GF-D8 (cell line): Measurements from ENCODE around the gene ZDHHC11B.
"Not testable (repeated sequence)": the region's sequence is repeated elsewhere in the genome, so short reads cannot be mapped to it uniquely, and the experiment has no call there.

Experiments used
- DNase-seq: peaks from one replicate; lab custom pipeline; 2025; lab: John Stamatoyannopoulos, UW

ZDHHC11B gene

GRCh38 chr5:714215-715118 lies 70.1 kb downstream of the ZDHHC11B start:
- not testable (repeated sequence) for DNase-seq

DNA sequence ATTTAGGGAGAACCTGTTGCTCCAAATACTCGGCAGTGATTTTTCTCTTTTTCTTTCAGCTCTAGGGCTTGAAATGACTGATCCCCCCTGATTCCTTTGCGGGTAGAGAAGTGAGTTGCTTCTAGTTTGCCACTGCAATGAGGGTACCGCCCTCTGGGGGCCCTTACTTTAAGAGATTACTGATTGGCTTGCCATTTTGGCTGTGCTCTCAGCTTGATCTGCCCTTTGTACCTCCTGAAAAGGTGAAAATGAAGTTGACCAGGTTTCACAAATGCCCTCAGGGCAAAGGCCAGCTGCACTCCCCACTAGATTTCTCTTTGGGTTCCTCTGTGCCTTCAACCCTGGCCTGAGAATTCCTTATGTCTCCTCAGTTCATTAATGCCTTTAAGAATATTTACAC lies 70.8 kb downstream of the ZDHHC11B start:
- DNase-seq, result not testable (repeated sequence)

GRCh38 chr5:708848-709517 lies 75.5 kb downstream of the ZDHHC11B start:
- not testable (repeated sequence) for DNase-seq

- DNase-seq, result not testable (repeated sequence)
These were observed 76.2 kb downstream of the ZDHHC11B start for GRCh38 chr5:708374-708773.

- DNase-seq, result peak; percentile 80
These were observed 78.4 kb downstream of the ZDHHC11B start for GRCh38 chr5:706127-706526.

DNA sequence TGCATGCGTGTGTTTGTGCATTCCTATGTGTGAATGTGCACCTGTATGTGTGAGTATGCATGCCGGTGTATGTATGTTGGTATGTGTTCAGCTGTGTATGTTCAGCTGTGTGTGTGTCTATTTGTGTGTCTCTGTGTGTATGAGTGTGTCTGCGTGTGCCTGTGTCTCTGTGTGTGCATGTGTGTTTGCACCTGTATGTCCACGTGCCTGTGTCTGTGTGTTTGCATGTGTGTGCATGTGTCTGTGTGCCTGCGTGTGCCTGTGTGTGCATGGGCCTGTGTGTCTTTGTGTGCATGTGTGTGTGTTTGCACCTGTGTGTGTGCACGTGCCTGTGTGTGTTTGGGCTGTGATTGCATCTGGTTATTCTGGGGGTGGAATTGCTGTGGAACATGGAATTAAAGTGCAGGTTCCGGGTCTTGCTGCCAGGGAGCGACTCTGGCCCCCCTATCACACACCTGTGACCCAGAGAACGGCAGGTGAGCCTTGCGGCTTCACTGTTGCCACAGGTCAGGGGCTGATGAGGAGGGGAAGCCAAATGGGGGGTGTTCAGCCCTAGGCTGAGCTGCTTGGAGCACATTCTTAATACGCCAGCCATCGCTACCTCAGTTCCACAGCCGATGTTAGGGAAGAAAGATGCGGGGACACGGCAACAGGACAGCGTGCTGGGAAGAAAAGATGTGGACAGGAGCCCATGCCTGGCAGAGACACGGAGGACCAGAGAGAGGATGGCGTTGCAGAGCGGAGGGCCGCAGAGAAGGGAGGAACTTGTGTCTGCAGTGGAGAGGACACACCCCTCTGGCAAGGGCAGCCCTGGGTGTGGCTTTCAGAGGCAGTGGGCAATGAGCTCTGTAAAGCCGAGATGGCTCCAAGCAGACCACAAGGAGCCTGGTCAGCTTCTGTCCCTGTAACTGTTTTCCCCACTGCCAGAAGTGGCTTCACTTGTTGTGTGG lies 87.5 kb downstream of the ZDHHC11B start:
- DNase-seq, result not testable (repeated sequence)

DNA sequence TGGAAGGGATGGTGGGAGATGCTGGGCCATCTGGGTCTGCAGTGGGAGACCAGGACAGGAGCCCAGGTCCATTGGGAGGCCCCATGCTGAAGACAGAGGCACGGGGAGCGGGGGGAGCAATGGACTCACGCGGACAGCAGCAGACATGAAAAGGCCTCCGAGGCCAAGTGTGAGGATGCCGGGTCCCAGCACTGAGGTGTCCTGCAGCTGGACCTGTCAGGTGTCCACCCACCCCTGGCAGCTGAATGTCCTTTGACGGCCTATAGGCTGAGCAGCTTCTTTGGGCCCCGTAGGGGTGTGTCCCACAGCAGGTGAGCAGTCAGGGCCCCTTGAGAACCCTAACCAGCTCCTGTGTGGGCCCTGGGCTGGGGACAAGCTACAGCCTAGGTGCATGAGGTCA lies 88.3 kb downstream of the ZDHHC11B start:
- DNase-seq, result not testable (repeated sequence)

DNA sequence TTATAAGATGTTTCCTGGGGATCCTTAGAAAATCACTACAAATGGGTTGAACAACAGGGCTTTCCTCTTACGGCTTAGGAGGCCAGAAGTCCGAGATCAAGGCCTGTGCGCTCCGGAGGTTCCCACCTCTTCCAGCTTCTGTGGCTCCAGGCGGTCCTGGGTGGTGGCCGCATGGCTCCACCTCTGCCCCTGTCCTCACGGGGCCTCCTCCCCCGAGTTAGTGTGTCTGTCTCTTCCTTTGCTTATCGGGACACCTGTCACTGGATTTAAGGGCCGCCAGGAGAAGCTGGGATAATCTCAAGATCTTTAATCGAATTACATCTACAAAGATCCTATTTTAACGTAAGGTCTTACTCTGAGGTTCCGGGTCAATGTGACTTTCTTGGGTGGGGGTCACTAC lies 89.1 kb downstream of the ZDHHC11B start:
- not testable (repeated sequence) for DNase-seq

GRCh38 chr5:694042-694431 lies 90.5 kb downstream of the ZDHHC11B start:
- DNase-seq, result not testable (repeated sequence)

DNA sequence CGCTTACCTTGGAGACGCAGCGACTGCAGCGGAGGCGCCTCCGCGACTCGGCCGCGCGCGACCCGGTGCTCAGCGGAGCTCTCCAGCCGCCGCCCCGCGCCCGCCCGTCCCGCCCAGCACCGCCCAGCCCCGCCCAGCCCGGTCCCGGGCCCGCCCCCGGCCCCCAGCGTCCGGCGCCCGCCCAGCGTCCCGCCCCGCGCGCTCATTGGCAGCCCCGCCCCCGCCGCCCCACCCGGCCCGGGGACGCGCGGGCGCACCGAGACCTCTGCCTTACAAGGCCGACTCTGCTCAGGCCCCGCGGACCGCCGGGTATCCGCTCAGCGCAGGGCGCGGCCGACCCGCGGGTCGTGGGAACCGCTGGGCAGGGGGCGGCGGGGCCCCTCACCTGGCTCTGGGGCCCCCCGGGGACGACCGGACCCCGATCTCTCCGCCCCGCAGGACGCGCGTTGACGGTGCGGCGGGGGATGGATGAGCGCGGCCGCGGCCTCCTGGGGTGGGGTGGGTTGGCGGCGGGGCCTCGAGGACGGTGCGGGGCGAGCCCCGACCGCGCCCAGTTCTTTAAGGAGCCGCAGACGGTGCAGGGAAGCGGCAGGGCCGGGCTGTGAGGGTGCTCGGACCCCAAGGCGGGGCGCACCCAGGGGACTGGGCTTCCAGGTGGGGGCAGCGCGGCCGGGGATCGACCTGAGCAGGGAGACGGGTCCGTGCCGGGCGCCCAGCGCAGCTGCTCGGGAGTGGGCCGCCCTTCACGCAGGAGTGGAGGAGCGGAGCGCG lies 91.1 kb downstream of the ZDHHC11B start, which contains the start of gene TPPP:
TSS of gene TPPP (minus strand) at position 82 of the 771 bp plus-strand sequence. CDS start 15,292 bp downstream, outside the sequence.
- not testable (repeated sequence) for DNase-seq

DNA sequence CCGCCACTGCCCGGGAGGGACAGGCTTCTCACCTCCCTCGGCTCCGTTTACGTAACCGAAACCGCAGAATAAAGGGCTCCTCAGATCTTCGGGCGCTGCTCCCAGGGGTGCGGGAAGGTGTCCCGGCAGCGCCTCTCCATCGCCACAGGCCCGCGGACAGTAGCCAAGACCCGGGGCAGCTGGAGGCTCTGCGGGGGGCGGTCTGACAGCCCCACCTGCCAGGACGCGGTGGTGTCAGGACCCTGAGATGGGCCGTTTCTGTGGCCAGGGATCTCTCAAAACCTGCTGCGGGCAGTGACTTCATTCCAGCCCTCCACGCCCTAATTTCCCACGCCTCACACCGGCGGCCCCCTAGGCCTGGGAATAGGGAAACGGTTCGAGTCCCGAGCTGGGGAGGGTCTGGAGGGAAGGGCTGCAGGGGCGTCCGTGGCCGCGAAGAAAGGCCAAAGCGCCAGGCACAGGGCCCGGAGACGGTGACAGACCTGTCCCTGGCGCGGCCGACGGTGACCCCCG lies 91.9 kb downstream of the ZDHHC11B start:
- not testable (repeated sequence) for DNase-seq

DNA sequence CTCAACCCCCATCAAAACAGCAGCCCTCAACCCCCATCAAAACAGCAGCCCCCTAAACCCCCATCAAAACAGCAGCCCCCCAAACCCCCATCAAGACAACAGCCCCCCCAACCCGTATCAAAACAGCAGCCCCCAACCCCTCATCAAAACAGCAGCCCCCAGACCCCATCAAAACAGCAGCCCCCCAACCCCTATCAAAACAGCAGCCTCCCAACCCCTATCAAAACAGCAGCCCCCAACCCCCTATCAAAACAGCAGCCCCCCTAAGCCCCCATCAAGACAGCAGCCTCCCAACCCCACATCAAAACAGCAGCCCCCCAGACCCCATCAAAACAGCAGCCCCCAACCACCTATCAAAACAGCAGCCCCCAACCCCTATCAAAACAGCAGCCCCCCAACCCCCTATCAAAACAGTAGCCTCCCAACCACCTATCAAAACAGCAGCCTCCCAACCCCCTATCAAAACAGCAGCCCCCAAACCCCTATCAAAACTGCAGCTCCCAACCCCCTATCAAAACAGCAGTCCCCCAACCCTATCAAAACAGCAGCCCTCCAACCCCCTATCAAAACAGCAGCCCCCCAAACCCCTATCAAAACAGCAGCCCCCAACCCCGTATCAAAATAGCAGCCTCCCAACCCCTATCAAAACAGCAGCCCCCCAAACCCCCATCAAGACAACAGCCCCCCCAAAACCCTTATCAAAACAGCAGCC lies 92.6 kb downstream of the ZDHHC11B start:
- DNase-seq, result no peak

DNA sequence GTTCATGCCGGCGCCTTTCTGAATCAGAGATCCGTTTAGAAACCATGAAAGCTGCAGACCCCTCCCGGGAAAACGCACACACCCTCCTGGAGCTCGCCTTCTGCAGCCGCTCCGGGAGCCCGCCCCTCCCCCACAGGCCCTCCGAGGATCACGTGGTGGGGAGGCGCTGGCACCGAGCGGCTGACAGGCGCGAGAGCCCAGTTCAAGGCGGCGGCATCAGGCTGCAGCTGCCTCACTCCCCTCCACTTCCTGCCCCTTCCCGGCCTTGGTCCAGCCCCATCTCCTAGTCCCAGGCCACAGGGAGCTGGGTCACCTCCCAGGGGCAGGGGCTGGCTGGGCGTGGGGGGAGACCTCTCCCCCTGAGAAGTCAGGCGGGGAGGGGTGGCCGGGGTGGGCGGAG lies 93.5 kb downstream of the ZDHHC11B start:
- not testable (repeated sequence) for DNase-seq

DNA sequence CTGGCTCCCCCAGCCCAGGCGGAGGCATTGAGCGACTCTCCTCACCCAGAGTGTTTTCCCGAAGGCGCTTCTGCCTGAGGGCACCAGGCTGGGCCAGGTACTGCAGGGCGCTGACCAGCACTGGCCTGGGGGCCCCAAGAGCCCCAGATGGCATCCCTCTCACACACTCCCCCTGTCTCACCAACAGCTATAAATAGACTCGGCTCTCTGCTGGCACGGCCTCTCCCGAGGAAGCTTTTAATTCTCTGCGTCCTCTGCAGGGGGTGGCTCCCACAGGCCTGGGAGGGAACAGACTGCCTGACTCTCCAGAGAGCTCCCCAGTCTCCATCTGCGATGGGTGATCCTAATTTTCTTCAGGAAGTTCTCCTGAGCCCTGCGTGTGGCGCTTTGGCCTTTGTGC lies 94.2 kb downstream of the ZDHHC11B start:
- not testable (repeated sequence) for DNase-seq

GRCh38 chr5:688348-689010 lies 96.0 kb downstream of the ZDHHC11B start:
- not testable (repeated sequence) for DNase-seq

DNA sequence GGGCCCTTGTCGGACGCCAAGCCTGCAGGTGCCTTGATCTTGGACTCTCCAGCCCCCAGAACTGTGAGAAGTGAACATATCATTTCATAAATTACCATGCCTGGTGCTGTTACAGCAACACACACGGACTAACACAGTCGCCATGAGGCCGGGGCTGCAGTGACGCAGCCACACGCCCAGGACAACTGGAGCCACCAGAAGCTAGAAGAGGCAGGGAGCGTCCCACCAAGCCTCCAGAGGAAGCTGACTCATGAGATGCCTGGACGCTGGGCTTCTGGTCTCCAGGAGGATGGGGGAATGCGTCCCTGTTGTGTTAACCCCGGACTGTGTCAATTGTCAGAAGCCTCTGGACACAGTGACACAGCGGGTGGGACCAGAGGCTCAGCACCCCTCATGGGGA lies 97.6 kb downstream of the ZDHHC11B start:
- not testable (repeated sequence) for DNase-seq

GRCh38 chr5:686172-686523 lies 98.4 kb downstream of the ZDHHC11B start:
- DNase-seq, result not testable (repeated sequence)

DNA sequence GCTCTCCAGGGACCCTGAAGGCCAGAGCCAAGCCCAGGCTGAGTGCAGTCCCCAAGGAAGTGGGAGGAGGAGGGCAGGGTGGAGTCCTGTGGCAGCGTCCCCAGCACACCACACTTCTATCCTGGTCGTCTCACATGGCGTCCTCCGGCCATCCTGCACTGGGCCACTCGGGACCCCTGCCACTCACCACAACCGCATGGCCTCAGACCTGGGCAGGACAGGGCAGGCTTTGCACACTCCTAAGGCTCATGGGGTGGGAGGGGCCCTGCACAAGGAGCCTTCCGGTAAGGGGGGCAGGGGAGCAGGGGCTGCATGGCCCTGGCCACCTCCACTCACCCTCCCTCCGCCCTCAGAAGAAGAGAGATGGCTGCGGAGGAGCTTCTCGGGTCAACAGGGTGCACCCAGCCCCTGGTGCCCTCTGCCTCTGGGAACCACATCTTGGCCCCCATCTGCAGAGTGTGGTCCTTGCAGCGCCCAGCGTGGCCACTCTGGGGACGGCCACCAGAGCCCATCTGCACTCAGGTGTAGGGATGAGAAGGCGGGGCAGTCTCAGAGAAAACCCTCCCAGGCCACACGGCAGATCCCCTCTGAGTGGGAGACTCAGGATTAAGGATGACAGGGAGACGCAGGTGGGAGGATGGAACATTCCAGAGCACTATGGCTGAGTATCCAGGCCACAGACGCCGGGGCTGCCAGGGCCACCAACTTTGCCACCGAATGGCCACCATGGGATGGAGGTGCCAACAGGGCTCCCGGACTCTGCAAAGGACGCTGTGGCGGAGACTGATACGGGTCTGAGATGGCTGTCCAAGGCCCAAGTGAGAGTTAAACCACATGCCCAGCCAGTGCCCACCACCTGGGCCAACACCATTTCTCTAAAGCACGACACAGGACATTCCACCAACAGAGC lies 99.0 kb downstream of the ZDHHC11B start:
- DNase-seq, result no peak
